Left lung (tissue), 10 donors: ENCODE data around the gene DNM3. TPM values are rescaled to one million over a fixed set of nuclear protein-coding genes. Genes with fewer than 3 reads are reported as not detected.
A peak's percentile ranks its signal among the peaks of the same experiment; 100 is the strongest.

Experiments
- ATAC-seq: fragments of 200-7000 bp; cut with Tn5 transposase; one replicate; pipeline ENCODE4 v1.9.1; 2020; ENCODE audit warnings: moderate library complexity
- DNase-seq, 4 donors: peaks; one replicate each; pipeline ENCODE4 v3.0.0-alpha.2; 2013 to 2020
- H3K27ac ChIP-seq, 2 donors: fragments of 200-600 bp; sonication (generic) in 1 of 2; one replicate each; pipeline versions ENCODE4 v1.5.0 to v1.8.0; 2020 to 2021
- H3K27me3 ChIP-seq, 2 donors: fragments of 200-600 bp; sonication (generic) in 1 of 2; one replicate each; pipeline versions ENCODE4 v1.5.0 to v1.8.0; 2020 to 2021
- H3K36me3 ChIP-seq, 2 donors: fragments of 200-600 bp; sonication (generic) in 1 of 2; one replicate each; pipeline versions ENCODE4 v1.5.0 to v1.8.0; 2020 to 2021
- H3K4me1 ChIP-seq, 2 donors: fragments of 200-600 bp; one replicate each; pipeline ENCODE4 v1.8.0; 2021
- H3K4me3 ChIP-seq, 2 donors: fragments of 200-600 bp; sonication (generic) in 1 of 2; one replicate each; pipeline versions ENCODE4 v1.5.0 to v1.8.0; 2020 to 2021; ENCODE audit warnings: mild to moderate bottlenecking in 1 of 2
- H3K9me3 ChIP-seq, 2 donors: fragments of 200-600 bp; sonication (generic) in 1 of 2; one replicate each; pipeline versions ENCODE4 v1.5.0 to v1.8.0; 2020 to 2021
- CTCF ChIP-seq, 2 donors: fragments of 200-600 bp; sonication (generic) in 1 of 2; IDR thresholded peaks; one replicate each; pipeline versions ENCODE4 v1.5.0 to v1.8.0; 2021; ENCODE audit warnings: antibody characterized with exemption in 2 of 2
- intact Hi-C, 2 donors: fragments of 100-400 bp; cut with DNase I; formaldehyde crosslinking; loops; one replicate each; pipeline versions ENCODE4 v1.11.2 to v1.14.2; 2022
- polyA plus RNA-seq, 6 donors: library from polyadenylated mRNA; unstranded; fragments of 120-200 nt; gene quantifications; one replicate each; pipeline ENCODE4 v1.2.1, GENCODE V29; 2013; ENCODE audit not compliant: insufficient read length in 6 of 6
- total RNA-seq, 2 donors: library from RNA; stranded (reverse); fragmentation: NEBNext Ultra II Directional; extraction: Animal tissue kit (Norgen Biotek cat#: 25700); gene quantifications; one replicate each; pipeline ENCODE4 v1.2.1, GENCODE V29; 2021
- donor health status: DM: no; HTN: yes; CAD: no.
- donor health status: DM: no; HTN: no; CAD: no.

The DNM3 gene
- total and polyA plus RNA-seq, 8 donors: 5.2 to 7.7 (median 6.3) TPM

- H3K27me3 ChIP-seq: no peaks in the 10 kb centered on the region
- intact Hi-C loops: no loop called here
- H3K4me1 ChIP-seq: no peaks in the 10 kb centered on the region
- no peak overlapping the region for H3K4me3 ChIP-seq
- ATAC-seq (no peak), DNase-seq (no peak)
- TF ChIP-seq CTCF (IDR thresholded peaks at IDR 0.05): no peak
- peaks cover 0 to 1% of the 10 kb centered on the region in 2 donors for H3K9me3 ChIP-seq
- no peak overlapping the region for H3K27ac ChIP-seq
- H3K36me3 ChIP-seq: no peaks in the 10 kb centered on the region
These were observed 395.7 kb downstream of the DNM3 start for GRCh38 chr1:172236958-172237357.

- no peak for ATAC-seq
- no peak overlapping the region for H3K4me3 ChIP-seq
- H3K36me3 ChIP-seq: no peaks in the 10 kb centered on the region
- no peaks in the 10 kb centered on the region for H3K27me3 ChIP-seq
- no peak for DNase-seq
- no peak for TF ChIP-seq CTCF (IDR thresholded peaks at IDR 0.05)
- H3K4me1 ChIP-seq: no peaks in the 10 kb centered on the region
- H3K9me3 ChIP-seq: peaks cover 0 to 1% of the 10 kb centered on the region in 2 donors
- intact Hi-C loops: no loop called here
- H3K27ac ChIP-seq: no peak overlapping the region
These were observed 396.9 kb downstream of the DNM3 start for GRCh38 chr1:172238158-172238557.

- DNase-seq: no peak
- intact Hi-C loops: no loop called here
- no peak for ATAC-seq
- H3K27ac ChIP-seq: no peak overlapping the region
- no peak for TF ChIP-seq CTCF (IDR thresholded peaks at IDR 0.05)
- H3K27me3 ChIP-seq: no peaks in the 10 kb centered on the region
- peaks cover 0 to 1% of the 10 kb centered on the region in 2 donors for H3K9me3 ChIP-seq
- no peak overlapping the region for H3K4me3 ChIP-seq
- H3K4me1 ChIP-seq: no peaks in the 10 kb centered on the region
- no peaks in the 10 kb centered on the region for H3K36me3 ChIP-seq
These were observed 397.7 kb downstream of the DNM3 start for GRCh38 chr1:172238965-172239364.

- TF ChIP-seq CTCF (IDR thresholded peaks at IDR 0.05): no peak
- Histone ChIP-seq H3K9me3 (peaks cover 0 to 1% of the 10 kb centered on the region in 2 donors), H3K27ac (peak overlapping the region in 1 of 2 donors; percentile 10), H3K4me3 (no peak overlapping the region), H3K4me1 (no peaks in the 10 kb centered on the region), H3K27me3 (no peaks in the 10 kb centered on the region), H3K36me3 (no peaks in the 10 kb centered on the region)
- ATAC-seq (peak; percentile 88), DNase-seq (peak in 3 of 4 donors; percentile 14 to 41 (median 41))
- intact Hi-C loops: no loop called here
These were observed 398.6 kb downstream of the DNM3 start for GRCh38 chr1:172239901-172240300.

- no peak overlapping the region for H3K27ac ChIP-seq
- intact Hi-C loops: no loop called here
- no peak for TF ChIP-seq CTCF (IDR thresholded peaks at IDR 0.05)
- DNase-seq (no peak), ATAC-seq (peak; percentile 8)
- no peaks in the 10 kb centered on the region for H3K27me3 ChIP-seq
- no peak overlapping the region for H3K4me3 ChIP-seq
- no peaks in the 10 kb centered on the region for H3K36me3 ChIP-seq
- no peaks in the 10 kb centered on the region for H3K4me1 ChIP-seq
- peaks cover 0 to 2% of the 10 kb centered on the region in 2 donors for H3K9me3 ChIP-seq
These were observed 400.2 kb downstream of the DNM3 start for GRCh38 chr1:172241540-172241939.
